PC-3 (cell line): ENCODE measurements around the gene MX1. TPM values are rescaled to one million over a fixed set of nuclear protein-coding genes. Genes with fewer than 3 reads are reported as not detected.

Source experiments
- ATAC-seq: fragments of 200-7000 bp; cut with Tn5 transposase; 2 replicates; pipeline ENCODE4 v1.9.1; 2020; ENCODE audit warnings: mild to moderate bottlenecking, moderate library complexity
- BruUV-seq: library from RNA; stranded (reverse); fragments of 400-500 nt; replicated peaks from 2 replicates; lab custom pipeline; 2021; lab: Mats Ljungman, UMichigan
- CTCF ChIA-PET: fragments of 300-600 bp; sonication (Branson Sonifier 250); formaldehyde crosslinking; loops from one replicate; lab custom pipeline; 2022; ENCODE audit warnings: antibody characterized with exemption; lab: Charles Lee
- POLR2A ChIA-PET: fragments of 300-600 bp; sonication (Branson Sonifier 250); formaldehyde crosslinking; loops from one replicate; lab custom pipeline; 2022; ENCODE audit warnings: antibody characterized with exemption; ENCODE audit not compliant: unreplicated experiment; lab: Charles Lee
- DNase-seq: peaks from one replicate; pipeline ENCODE4 v3.0.0-alpha.2; 2015
- H2AFZ ChIP-seq: fragments of 300-600 bp; sonication (generic); 2 replicates; pipeline ENCODE4 v1.6.0; 2016; ENCODE audit warnings: antibody characterized with exemption, low read length
- H3F3A ChIP-seq: fragments of 300-600 bp; sonication (generic); one replicate; pipeline ENCODE4 v1.6.0; 2017; ENCODE audit warnings: antibody characterized with exemption, low read length, control low read depth, mild to moderate bottlenecking; ENCODE audit not compliant: unreplicated experiment
- H3K27ac ChIP-seq: fragments of 300-600 bp; sonication (generic); 2 replicates; pipeline ENCODE4 v1.5.1; 2016; ENCODE audit warnings: mild to moderate bottlenecking, low read length
- H3K27me3 ChIP-seq: fragments of 300-600 bp; sonication (generic); 2 replicates; pipeline ENCODE4 v1.6.1; 2016; ENCODE audit warnings: low read length, mixed read lengths
- H3K36me3 ChIP-seq: fragments of 300-600 bp; sonication (generic); 2 replicates; pipeline ENCODE4 v1.6.1; 2016; ENCODE audit warnings: low read depth, mixed run types, low read length, mixed read lengths
- H3K4me1 ChIP-seq: fragments of 300-600 bp; sonication (generic); 2 replicates; pipeline ENCODE4 v1.5.1; 2016; ENCODE audit warnings: low read length; ENCODE audit not compliant: insufficient read depth
- H3K4me2 ChIP-seq: fragments of 300-600 bp; sonication (generic); 2 replicates; pipeline ENCODE4 v1.6.0; 2016; ENCODE audit warnings: low read length
- H3K4me3 ChIP-seq: fragments of 300-600 bp; sonication (generic); 2 replicates; pipeline ENCODE4 v1.5.1; 2016; ENCODE audit warnings: mild to moderate bottlenecking, low read length, mixed read lengths
- H3K79me2 ChIP-seq: fragments of 300-600 bp; sonication (generic); 2 replicates; pipeline ENCODE4 v1.6.1; 2017; ENCODE audit warnings: low read length, mixed read lengths
- H3K9ac ChIP-seq: fragments of 300-600 bp; sonication (generic); 2 replicates; pipeline ENCODE4 v1.6.0; 2016; ENCODE audit warnings: mild to moderate bottlenecking, low read length
- H3K9me2 ChIP-seq: fragments of 300-600 bp; sonication (generic); replicated peaks from 2 replicates; pipeline ENCODE4 v1.6.1; 2016; ENCODE audit warnings: mixed run types, low read length, mixed read lengths
- H3K9me3 ChIP-seq: fragments of 300-600 bp; sonication (generic); 2 replicates; pipeline ENCODE4 v1.6.1; 2016; ENCODE audit warnings: low read length, mixed read lengths
- H4K20me1 ChIP-seq: fragments of 300-600 bp; sonication (generic); 2 replicates; pipeline ENCODE4 v1.6.1; 2016; ENCODE audit warnings: low read length, mixed read lengths
- CTCF ChIP-seq: fragments of 300-600 bp; sonication (generic); conservative IDR thresholded peaks from 2 replicates; pipeline ENCODE4 v1.5.1; 2017; ENCODE audit warnings: antibody characterized with exemption, low read depth, mild to moderate bottlenecking, low read length
- EZH2 ChIP-seq: fragments of 300-600 bp; sonication (generic); IDR thresholded peaks from one replicate; pipeline ENCODE4 v1.6.1; 2017; ENCODE audit warnings: antibody characterized with exemption, mild to moderate bottlenecking, low read length; ENCODE audit not compliant: unreplicated experiment
- EZH2phosphoT487 ChIP-seq: fragments of 300-600 bp; sonication (generic); IDR thresholded peaks from 2 replicates; pipeline ENCODE4 v1.6.1; 2018; ENCODE audit warnings: mild to moderate bottlenecking, antibody characterized with exemption, low read length, borderline replicate concordance
- intact Hi-C: fragments of 100-400 bp; cut with micrococcal nuclease; formaldehyde crosslinking; loops from 2 replicates; pipeline ENCODE4 v1.9.0; 2023
- total RNA-seq: library from RNA; depleted of rRNA; stranded (reverse); fragments of >200 nt; gene quantifications from 2 replicates; pipeline ENCODE4 v1.2.3, GENCODE V29; 2014

The MX1 gene
- total RNA-seq, 1 experiment from 2014 or later, result 12.6 TPM

GRCh38 chr21:41491412-41491811, 65.4 kb downstream of the MX1 start:
- no peak overlapping the region for H3K9ac ChIP-seq
- no peaks in the 10 kb centered on the region for H3K9me2 ChIP-seq
- H3K79me2 ChIP-seq, result no peaks in the 10 kb centered on the region
- no peaks in the 10 kb centered on the region for H3K27me3 ChIP-seq
- intact Hi-C loops, result no loop called here
- H3K9me3 ChIP-seq, result no peaks in the 10 kb centered on the region
- no peaks in the 10 kb centered on the region for H3F3A ChIP-seq
- CTCF ChIA-PET, result no interaction called here
- DNase-seq (no peak), ATAC-seq (no peak)
- no TSS peak for BruUV-seq
- TF ChIP-seq CTCF (no peak), EZH2 (no peak), EZH2phosphoT487 (no peak)
- POLR2A ChIA-PET, result no interaction called here
- H3K4me3 ChIP-seq, result no peak overlapping the region
- H3K27ac ChIP-seq, result no peak overlapping the region
- H3K4me1 ChIP-seq, result no peaks in the 10 kb centered on the region
- no peaks in the 10 kb centered on the region for H4K20me1 ChIP-seq
- no peak overlapping the region for H2AFZ ChIP-seq
- H3K4me2 ChIP-seq, result no peak overlapping the region
- no peaks in the 10 kb centered on the region; the same call in 1 of the 2 replicates for H3K36me3 ChIP-seq

GRCh38 chr21:41494242-41494641, 68.2 kb downstream of the MX1 start:
- no peak overlapping the region for H3K4me3 ChIP-seq
- H3F3A ChIP-seq, result no peaks in the 10 kb centered on the region
- H3K27me3 ChIP-seq, result no peaks in the 10 kb centered on the region
- no peak overlapping the region for H2AFZ ChIP-seq
- H3K9me3 ChIP-seq, result no peaks in the 10 kb centered on the region
- no TSS peak for BruUV-seq
- no peaks in the 10 kb centered on the region for H3K36me3 ChIP-seq
- no peaks in the 10 kb centered on the region for H4K20me1 ChIP-seq
- TF ChIP-seq CTCF (no peak), EZH2 (no peak), EZH2phosphoT487 (no peak)
- H3K4me2 ChIP-seq, result no peak overlapping the region
- ATAC-seq (no peak), DNase-seq (no peak)
- no peaks in the 10 kb centered on the region for H3K79me2 ChIP-seq
- no peak overlapping the region for H3K9ac ChIP-seq
- no peak overlapping the region for H3K27ac ChIP-seq
- H3K4me1 ChIP-seq, result no peaks in the 10 kb centered on the region
- ChIA-PET POLR2A (no interaction called here), CTCF (no interaction called here)
- intact Hi-C loops, result no loop called here
- H3K9me2 ChIP-seq, result no peaks in the 10 kb centered on the region

- no peaks in the 10 kb centered on the region for H4K20me1 ChIP-seq
- intact Hi-C loops, result no loop called here
- H3K4me3 ChIP-seq, result no peak overlapping the region
- no peak overlapping the region for H3K9ac ChIP-seq
- no peaks in the 10 kb centered on the region for H3K9me3 ChIP-seq
- no peak for TF ChIP-seq EZH2
- no peak for TF ChIP-seq EZH2phosphoT487
- no peak for TF ChIP-seq CTCF
- no TSS peak for BruUV-seq
- no peaks in the 10 kb centered on the region for H3K27me3 ChIP-seq
- no peaks in the 10 kb centered on the region for H3K9me2 ChIP-seq
- POLR2A ChIA-PET, result no interaction called here
- CTCF ChIA-PET, result no interaction called here
- H3K4me2 ChIP-seq, result no peak overlapping the region
- ATAC-seq (no peak), DNase-seq (no peak)
- no peaks in the 10 kb centered on the region for H3K79me2 ChIP-seq
- H3K4me1 ChIP-seq, result peaks cover 19% of the 10 kb centered on the region
- H3F3A ChIP-seq, result no peaks in the 10 kb centered on the region
- no peak overlapping the region for H3K27ac ChIP-seq
- H3K36me3 ChIP-seq, result no peaks in the 10 kb centered on the region
- H2AFZ ChIP-seq, result no peak overlapping the region
These were observed 71.0 kb downstream of the MX1 start for GRCh38 chr21:41497008-41497407.
